Activated CD4-positive, alpha-beta T cell treated with anti-CD3 and anti-CD28 coated beads for 36 hours (primary cell): ENCODE data around the gene TFR2. TPM values are rescaled to one million over a fixed set of nuclear protein-coding genes. Genes with fewer than 3 reads are reported as not detected.

Experiments
- total RNA-seq, 2 experiments: library from RNA; stranded (reverse); gene quantifications; one replicate each; pipeline ENCODE4 v1.2.3, GENCODE V29; 2021

TFR2 gene
- total RNA-seq, 2 experiments from 2014 or later, result 10.1 to 12.4 TPM

Other genes with a start within 250 kb of the TFR2 start
- 1 to 10 TPM; 3.0 to 3.4 TPM for gene ZCWPW1, start 212.8 kb downstream of the TFR2 start, total RNA-seq
- 10 to 100 TPM; 44.4 to 45.9 TPM for gene MEPCE, start 211.7 kb downstream of the TFR2 start, total RNA-seq
- 10 to 100 TPM; 48.7 to 60.3 TPM for gene PPP1R35, start 205.1 kb downstream of the TFR2 start, total RNA-seq
- gene SPACDR, start 177.3 kb downstream of the TFR2 start, total RNA-seq, result 1 to 10 TPM; 3.5 to 4.2 TPM
- gene TSC22D4, start 162.3 kb downstream of the TFR2 start, total RNA-seq, result 10 to 100 TPM; 78.5 to 85.7 TPM
- gene NYAP1, start 157.6 kb downstream of the TFR2 start, total RNA-seq, result under 1 TPM; 0.21 to 0.56 TPM
- gene AGFG2, start 102.3 kb downstream of the TFR2 start, total RNA-seq, result 10 to 100 TPM; 49.3 to 49.4 TPM
- gene SAP25, start 67.7 kb downstream of the TFR2 start, total RNA-seq, result 10 to 100 TPM in 1 of 2 experiments, 1 to 10 TPM in 1; 9.9 to 13.1 TPM
- gene LRCH4, start 55.4 kb downstream of the TFR2 start, total RNA-seq, result 10 to 100 TPM; 70.3 to 71.7 TPM
- 1 to 10 TPM; 1.4 to 2.1 TPM for gene FBXO24, start 55.2 kb downstream of the TFR2 start, total RNA-seq
- gene PCOLCE, start 39.2 kb downstream of the TFR2 start, total RNA-seq, result 1 to 10 TPM; 7.6 to 8.9 TPM
- gene MOSPD3, start 29.0 kb downstream of the TFR2 start, total RNA-seq, result 10 to 100 TPM; 14.4 to 19.9 TPM
- gene ACTL6B, start 14.9 kb upstream of the TFR2 start, total RNA-seq, result not detected
- gene GNB2, start 32.2 kb upstream of the TFR2 start, total RNA-seq, result 100 to 1,000 TPM; 172 to 200 TPM
- gene GIGYF1, start 52.7 kb upstream of the TFR2 start, total RNA-seq, result 10 to 100 TPM; 40.3 to 40.9 TPM
- 10 to 100 TPM; 46.1 to 59.4 TPM for gene POP7, start 64.6 kb upstream of the TFR2 start, total RNA-seq
- not detected for gene EPO, start 78.9 kb upstream of the TFR2 start, total RNA-seq
- not detected for gene ZAN, start 92.0 kb upstream of the TFR2 start, total RNA-seq
- 1 to 10 TPM; 4.1 to 5.9 TPM for gene EPHB4, start 186.0 kb upstream of the TFR2 start, total RNA-seq
- 10 to 100 TPM; 13.6 to 15.6 TPM for gene SLC12A9, start 211.2 kb upstream of the TFR2 start, total RNA-seq
- 10 to 100 TPM; 22.2 to 31.1 TPM for gene TRIP6, start 225.8 kb upstream of the TFR2 start, total RNA-seq
- gene SRRT, start 233.6 kb upstream of the TFR2 start, total RNA-seq, result 100 to 1,000 TPM; 253 to 260 TPM
- 1 to 10 TPM; 1.5 to 1.7 TPM for gene UFSP1, start 248.2 kb upstream of the TFR2 start, total RNA-seq